Central memory CD4-positive, alpha-beta T cell (primary cell): ENCODE results near the gene NLGN4X.

ENCODE experiments used
- DNase-seq: peaks from one replicate; pipeline ENCODE4 v3.0.0; 2022
- total RNA-seq, 3 experiments: gene quantifications; one replicate each; lab custom pipeline; 2026; lab: John Stamatoyannopoulos, UW

Gene NLGN4X
- total RNA-seq: 0 to 0.07 (median 0) reads per million in 3 experiments

GRCh38 chrX:6228720-6229119 lies at the start of gene NLGN4X:
Gene NLGN4X, minus strand, starts transcription at chrX:6228867. Its CDS starts 77,401 bp downstream, at chrX:6151466.
- no peak for DNase-seq

- no peak for DNase-seq
Measured at GRCh38 chrX:6266041-6266440, 37.4 kb upstream of the NLGN4X start.

GRCh38 chrX:6262959-6263358 lies 34.3 kb upstream of the NLGN4X start:
- no peak for DNase-seq

- DNase-seq: no peak
Measured at GRCh38 chrX:6257025-6257424, 28.4 kb upstream of the NLGN4X start.

GRCh38 chrX:6244666-6245065 lies 16.0 kb upstream of the NLGN4X start:
- no peak for DNase-seq

- no peak for DNase-seq
Measured at GRCh38 chrX:6238576-6238975, 9.9 kb upstream of the NLGN4X start.

- no peak for DNase-seq
Measured at GRCh38 chrX:6227935-6228334, 732 bp downstream of the NLGN4X start.

GRCh38 chrX:6227453-6227835 lies 1.2 kb downstream of the NLGN4X start:
- no peak for DNase-seq

GRCh38 chrX:6226596-6227452 lies 1.8 kb downstream of the NLGN4X start:
- DNase-seq: no peak

- DNase-seq: no peak
Measured at GRCh38 chrX:6225911-6226595, 2.6 kb downstream of the NLGN4X start.

- no peak for DNase-seq
Measured at GRCh38 chrX:6225288-6225910, 3.3 kb downstream of the NLGN4X start.

- DNase-seq: no peak
Measured at GRCh38 chrX:6223516-6223915, 5.2 kb downstream of the NLGN4X start.

- no peak for DNase-seq
Measured at GRCh38 chrX:6210230-6210629, 18.4 kb downstream of the NLGN4X start.

- no peak for DNase-seq
Measured at GRCh38 chrX:6203462-6204215, 25.0 kb downstream of the NLGN4X start.

GRCh38 chrX:6199486-6199885 lies 29.2 kb downstream of the NLGN4X start:
- no peak for DNase-seq

- no peak for DNase-seq
Measured at GRCh38 chrX:6187256-6187655, 41.4 kb downstream of the NLGN4X start.

- DNase-seq: no peak
Measured at GRCh38 chrX:6184900-6185515, 43.7 kb downstream of the NLGN4X start.

GRCh38 chrX:6175914-6176313 lies 52.8 kb downstream of the NLGN4X start:
- no peak for DNase-seq

GRCh38 chrX:6170424-6170823 lies 58.2 kb downstream of the NLGN4X start:
- no peak for DNase-seq

- no peak for DNase-seq
Measured at GRCh38 chrX:6169407-6169806, 59.3 kb downstream of the NLGN4X start.

- DNase-seq: no peak
Measured at GRCh38 chrX:6163721-6164120, 64.9 kb downstream of the NLGN4X start.

GRCh38 chrX:6159468-6159867 lies 69.2 kb downstream of the NLGN4X start:
- DNase-seq: no peak
